ENCODE data around the gene DCUN1D2. TPM values are rescaled to one million over a fixed set of nuclear protein-coding genes. Genes with fewer than 3 reads are reported as not detected.

Gene DCUN1D2
- total RNA-seq, 1 donor from 2014 or later = 14.2 TPM

GRCh38 chr13:113532156-113532806 is 41.8 kb upstream of the DCUN1D2 start:
- Histone ChIP-seq H3K4me3 (ENCODE audit: low read depth, low read length) (no peak overlapping the region), H3K36me3 (ENCODE audit: control insufficient read depth, insufficient read depth, low read length) (peaks cover 19% of the 10 kb centered on the region), H3K27me3 (ENCODE audit: control insufficient read depth, insufficient read depth, low read length) (no peaks in the 10 kb centered on the region)
- TF ChIP-seq CTCF (IDR thresholded peaks at IDR 0.05; ENCODE audit: insufficient read depth, low read length, severe bottlenecking) = no peak
- FAIRE-seq (no peak), DNase-seq (ENCODE audit: low read depth) (peak; percentile 76)

- TF ChIP-seq CTCF (IDR thresholded peaks at IDR 0.05; ENCODE audit: insufficient read depth, low read length, severe bottlenecking) = no peak
- Histone ChIP-seq H3K4me3 (ENCODE audit: low read depth, low read length) (no peak overlapping the region), H3K27me3 (ENCODE audit: control insufficient read depth, insufficient read depth, low read length) (no peaks in the 10 kb centered on the region), H3K36me3 (ENCODE audit: control insufficient read depth, insufficient read depth, low read length) (peaks cover 24% of the 10 kb centered on the region)
- FAIRE-seq (no peak), DNase-seq (ENCODE audit: low read depth) (no peak)
Measured at GRCh38 chr13:113531041-113531873, 40.7 kb upstream of the DCUN1D2 start.

GRCh38 chr13:113528813-113529180 is 38.3 kb upstream of the DCUN1D2 start:
- TF ChIP-seq CTCF (IDR thresholded peaks at IDR 0.05; ENCODE audit: insufficient read depth, low read length, severe bottlenecking) = no peak
- no peak for DNase-seq (ENCODE audit: low read depth)
- no peak for FAIRE-seq
- H3K36me3 ChIP-seq (ENCODE audit: control insufficient read depth, insufficient read depth, low read length) = peaks cover 22% of the 10 kb centered on the region
- no peaks in the 10 kb centered on the region for H3K27me3 ChIP-seq (ENCODE audit: control insufficient read depth, insufficient read depth, low read length)
- H3K4me3 ChIP-seq (ENCODE audit: low read depth, low read length) = no peak overlapping the region

- FAIRE-seq (no peak), DNase-seq (ENCODE audit: low read depth) (no peak)
- H3K36me3 ChIP-seq (ENCODE audit: control insufficient read depth, insufficient read depth, low read length) = peaks cover 22% of the 10 kb centered on the region
Measured at GRCh38 chr13:113528101-113528812, 37.7 kb upstream of the DCUN1D2 start.

More at GRCh38 chr13:113528101-113528812, 37.7 kb upstream of the DCUN1D2 start:
- H3K4me3 ChIP-seq (ENCODE audit: low read depth, low read length) = no peak overlapping the region
- no peak for TF ChIP-seq CTCF (IDR thresholded peaks at IDR 0.05; ENCODE audit: insufficient read depth, low read length, severe bottlenecking)
- no peaks in the 10 kb centered on the region for H3K27me3 ChIP-seq (ENCODE audit: control insufficient read depth, insufficient read depth, low read length)

Data from bronchial epithelial cell (primary cell).